Esophagus (tissue), 2 donors: ENCODE data around the gene MKKS. TPM values are rescaled to one million over a fixed set of nuclear protein-coding genes. Genes with fewer than 3 reads are reported as not detected.
A peak's percentile ranks its signal among the peaks of the same experiment; 100 is the strongest.

ENCODE experiments used
- H3K27ac ChIP-seq, 2 donors: one replicate each; pipeline ENCODE4 v1.5.1; 2013; ENCODE audit warnings: low read depth in 2 of 2, mild to moderate bottlenecking in 2 of 2, inconsistent platforms in 1 of 2, low read length in 1 of 2, moderate library complexity in 1 of 2
- H3K27me3 ChIP-seq, 2 donors: one replicate each; pipeline ENCODE4 v1.6.1; 2013; ENCODE audit warnings: low read length in 2 of 2, control low read depth in 1 of 2, mild to moderate bottlenecking in 1 of 2; ENCODE audit not compliant: insufficient read depth in 2 of 2, control insufficient read depth in 1 of 2
- H3K36me3 ChIP-seq, 2 donors: one replicate each; pipeline ENCODE4 v1.6.1; 2013; ENCODE audit warnings: low read length in 1 of 2; ENCODE audit not compliant: control insufficient read depth in 2 of 2, insufficient read depth in 2 of 2
- H3K4me1 ChIP-seq, 2 donors: one replicate each; pipeline ENCODE4 v1.6.1; 2013; ENCODE audit warnings: low read length in 1 of 2; ENCODE audit not compliant: control insufficient read depth in 2 of 2, insufficient read depth in 2 of 2
- H3K4me3 ChIP-seq, 2 donors: one replicate each; pipeline ENCODE4 v1.5.1; 2013; ENCODE audit warnings: low read length in 2 of 2, mild to moderate bottlenecking in 2 of 2, low read depth in 1 of 2, moderate library complexity in 1 of 2
- H3K9me3 ChIP-seq, 2 donors: one replicate each; pipeline ENCODE4 v1.6.1; 2013; ENCODE audit warnings: mild to moderate bottlenecking in 2 of 2, low read depth in 1 of 2, low read length in 1 of 2, moderate library complexity in 1 of 2; ENCODE audit not compliant: control insufficient read depth in 2 of 2, insufficient read depth in 1 of 2
- WGBS, 2 donors: extraction: QIAGEN DNeasy Blood & Tissue Kit; methylation state at CpG; one replicate each; pipeline ENCODE4 v1.1.7; 2013; 5-methylcytosine and 5-hydroxymethylcytosine counted together
- polyA plus RNA-seq, 2 donors: library from polyadenylated mRNA; stranded (reverse); fragments of 200-250 nt; gene quantifications; one replicate each; pipeline ENCODE4 v1.2.3, GENCODE V29; 2013
- donor health status: healthy with polysubstance abuse.
- donor health status: Bipolar disorder and iron deficiency.

Gene MKKS
- polyA plus RNA-seq, 2 donors: 9.4 to 11.1 TPM

DNA sequence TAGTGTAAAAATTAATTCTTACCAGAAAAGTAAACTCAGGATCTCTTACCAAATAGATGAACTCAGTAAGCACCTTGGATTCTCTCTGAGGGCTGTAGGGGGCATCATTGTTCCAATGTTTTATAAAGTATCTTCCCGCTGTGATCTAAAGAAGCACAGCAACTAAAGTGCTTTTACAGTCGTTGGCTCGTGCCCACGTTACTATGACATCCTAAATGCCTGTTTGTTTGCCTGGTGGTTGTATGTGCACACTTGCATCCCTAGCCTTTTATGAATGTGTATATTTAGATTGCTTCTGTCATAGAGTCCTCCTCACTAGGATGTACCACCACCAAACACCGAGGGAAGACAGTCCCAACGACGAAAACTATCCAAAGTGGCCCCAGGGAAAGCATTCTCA lies 35.6 kb upstream of the MKKS start:
- no peaks in the 10 kb centered on the region for H3K27me3 ChIP-seq
- H3K4me1 ChIP-seq: no peaks in the 10 kb centered on the region
- WGBS, 2 donors: 20 to 38% methylated on average over 7 of the region's 7 CpGs
- no peaks in the 10 kb centered on the region for H3K36me3 ChIP-seq
- no peak overlapping the region for H3K27ac ChIP-seq
- no peaks in the 10 kb centered on the region for H3K9me3 ChIP-seq
- no peak overlapping the region for H3K4me3 ChIP-seq

DNA sequence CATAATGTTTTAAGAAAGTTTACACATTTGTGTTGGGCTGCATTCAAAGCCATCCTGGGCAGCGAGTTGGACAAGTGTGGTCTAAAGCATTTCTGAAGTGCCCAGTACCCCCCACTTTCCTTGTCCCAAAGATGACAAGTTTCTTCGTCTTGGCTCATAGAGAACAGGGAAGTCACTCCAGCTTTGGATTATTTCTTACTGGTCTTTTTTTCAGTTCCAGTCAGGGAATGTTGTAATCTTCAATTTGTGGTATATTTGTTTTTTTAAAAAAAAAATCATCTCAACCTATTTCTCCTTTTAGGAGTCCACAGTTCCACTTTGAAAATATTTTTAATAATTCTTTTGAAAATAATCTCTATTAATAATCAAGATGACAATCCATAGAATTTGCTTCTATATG lies 35.0 kb upstream of the MKKS start:
- H3K36me3 ChIP-seq: no peaks in the 10 kb centered on the region
- no peak overlapping the region for H3K4me3 ChIP-seq
- H3K9me3 ChIP-seq: no peaks in the 10 kb centered on the region
- H3K27me3 ChIP-seq: no peaks in the 10 kb centered on the region
- 68 to 76% methylated on average over 2 of the region's 2 CpGs for WGBS, 2 donors
- H3K27ac ChIP-seq: no peak overlapping the region
- H3K4me1 ChIP-seq: no peaks in the 10 kb centered on the region

DNA sequence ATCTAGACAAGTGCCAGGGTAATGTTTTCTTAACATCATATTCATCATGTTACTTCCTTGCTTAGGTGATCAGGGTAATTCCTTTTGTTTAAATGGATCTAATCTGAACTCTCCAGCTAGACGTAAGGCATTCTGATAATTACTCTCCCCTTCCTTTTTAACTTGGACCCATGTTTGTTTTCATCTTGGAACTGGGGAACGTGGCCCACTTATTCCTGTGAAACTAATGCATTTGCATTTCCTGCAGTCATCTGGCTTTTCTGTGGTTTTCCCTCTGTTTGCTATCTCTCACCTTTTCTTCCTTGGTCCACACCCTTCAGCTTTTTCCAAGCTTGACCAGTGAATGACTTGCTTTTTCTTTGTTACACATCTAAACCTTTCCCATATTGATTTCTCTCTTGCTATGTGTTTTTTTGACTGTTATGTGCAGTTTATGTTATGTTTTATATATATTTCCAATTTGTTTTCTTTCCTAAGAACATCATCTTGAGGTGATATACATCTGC lies 34.4 kb upstream of the MKKS start:
- no peak overlapping the region for H3K27ac ChIP-seq
- no peaks in the 10 kb centered on the region for H3K27me3 ChIP-seq
- WGBS, 2 donors: 54 to 55% methylated on average over 2 of the region's 2 CpGs
- H3K9me3 ChIP-seq: no peaks in the 10 kb centered on the region
- no peaks in the 10 kb centered on the region for H3K36me3 ChIP-seq
- H3K4me3 ChIP-seq: no peak overlapping the region
- H3K4me1 ChIP-seq: no peaks in the 10 kb centered on the region

DNA sequence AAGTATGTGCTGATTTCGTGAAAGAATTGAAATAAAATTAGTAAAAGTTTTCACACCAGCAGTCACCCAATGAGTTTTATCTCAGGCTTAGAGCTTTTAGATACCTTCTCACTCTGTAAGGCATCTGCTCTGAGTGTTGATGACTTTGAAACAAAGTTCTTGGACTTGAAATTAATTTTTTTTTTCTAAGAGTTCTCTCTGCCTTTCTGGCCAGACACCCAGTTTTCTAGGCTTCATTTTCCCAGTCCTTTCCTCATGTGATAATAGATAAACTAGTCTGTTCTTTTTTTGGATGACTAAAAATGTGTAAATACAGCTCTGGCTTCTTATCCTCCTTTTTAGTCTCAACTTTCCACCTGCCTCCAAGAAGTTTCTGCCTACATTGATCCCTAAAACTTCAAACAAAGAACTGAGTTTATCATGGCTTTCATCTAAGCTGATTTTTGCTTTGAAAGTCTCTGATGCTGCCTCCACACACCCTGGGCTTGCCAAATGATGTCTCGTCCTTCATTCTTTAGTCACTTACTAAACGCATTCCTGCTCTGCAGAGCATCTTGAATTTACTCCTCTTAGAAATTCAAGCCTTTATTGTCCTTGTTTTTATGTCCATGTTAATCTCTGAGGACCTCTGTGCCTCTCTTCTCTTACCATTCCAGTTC lies 33.8 kb upstream of the MKKS start:
- Histone ChIP-seq H3K27me3 (no peaks in the 10 kb centered on the region), H3K4me1 (no peaks in the 10 kb centered on the region), H3K36me3 (no peaks in the 10 kb centered on the region), H3K27ac (no peak overlapping the region), H3K4me3 (no peak overlapping the region), H3K9me3 (no peaks in the 10 kb centered on the region)
- 34 to 48% methylated on average over 3 of the region's 3 CpGs for WGBS, 2 donors

DNA sequence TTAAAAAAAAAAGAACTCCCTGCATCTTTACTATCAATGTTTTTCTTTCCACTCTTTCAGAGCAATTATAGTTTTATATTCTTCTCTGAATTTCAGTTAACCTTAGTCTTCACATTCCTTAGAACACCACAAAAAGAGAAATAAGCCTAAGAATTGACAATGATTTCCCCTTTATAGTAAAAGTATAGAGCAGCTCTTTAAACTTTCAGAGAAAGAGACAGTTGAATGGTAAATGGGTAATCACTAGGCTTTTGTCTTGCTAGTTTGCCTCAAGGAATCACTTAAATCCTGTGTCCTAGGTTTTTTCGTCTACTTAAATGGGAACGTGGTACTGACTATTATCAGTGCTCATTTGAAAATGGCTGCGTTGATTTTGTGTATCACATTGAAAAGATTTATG lies 32.8 kb upstream of the MKKS start:
- Histone ChIP-seq H3K27me3 (no peaks in the 10 kb centered on the region), H3K4me3 (no peak overlapping the region), H3K9me3 (no peaks in the 10 kb centered on the region), H3K4me1 (no peaks in the 10 kb centered on the region), H3K36me3 (no peaks in the 10 kb centered on the region), H3K27ac (no peak overlapping the region)
- WGBS, 2 donors: 55 to 59% methylated on average over 3 of the region's 3 CpGs

DNA sequence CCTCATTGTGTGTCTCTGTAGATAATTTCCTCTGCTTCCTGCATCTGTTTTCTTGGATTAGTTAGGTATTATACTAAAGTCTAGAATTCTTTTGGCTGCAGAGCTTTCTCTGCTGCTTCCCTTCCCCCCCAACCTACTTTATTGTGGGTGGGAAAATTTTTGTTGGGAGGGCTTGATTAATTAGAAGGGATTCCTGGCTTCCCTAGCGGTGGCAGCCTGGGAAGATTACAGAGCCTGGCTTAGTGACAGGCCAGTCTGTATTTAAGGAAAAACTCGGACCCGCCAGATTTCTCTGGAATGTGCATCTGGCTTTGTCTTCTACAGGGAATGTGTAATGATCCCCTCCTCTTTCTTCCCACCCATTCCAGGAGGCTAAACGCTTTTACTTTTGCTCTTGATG lies 32.3 kb upstream of the MKKS start:
- no peak overlapping the region for H3K4me3 ChIP-seq
- H3K4me1 ChIP-seq: no peaks in the 10 kb centered on the region
- H3K27ac ChIP-seq: no peak overlapping the region
- WGBS, 2 donors: 34 to 60% methylated on average over 4 of the region's 4 CpGs
- peaks cover 0 to under 1% of the 10 kb centered on the region in 2 donors for H3K36me3 ChIP-seq
- no peaks in the 10 kb centered on the region for H3K9me3 ChIP-seq
- H3K27me3 ChIP-seq: no peaks in the 10 kb centered on the region

DNA sequence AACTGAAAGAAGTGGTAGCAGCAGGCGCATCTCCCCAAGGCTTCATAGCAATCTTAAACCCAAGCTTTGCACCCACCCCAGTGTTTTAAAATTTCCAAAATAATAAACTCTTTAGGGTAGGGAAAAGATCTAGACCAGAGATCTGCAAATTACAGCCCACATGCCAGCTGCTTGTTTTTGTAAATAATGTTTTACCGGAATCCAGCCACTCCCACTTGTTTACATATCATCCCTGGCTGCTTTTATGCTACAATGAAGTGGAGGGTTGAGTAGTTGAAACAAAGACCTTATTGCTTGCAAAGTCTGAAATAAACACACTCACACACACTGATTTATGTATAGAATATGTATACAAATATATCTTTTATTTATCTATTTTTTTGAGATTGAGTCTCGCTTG lies 31.1 kb upstream of the MKKS start:
- peaks cover 0 to 3% of the 10 kb centered on the region in 2 donors for H3K36me3 ChIP-seq
- 89 to 94% methylated on average over 3 of the region's 3 CpGs for WGBS, 2 donors
- H3K9me3 ChIP-seq: no peaks in the 10 kb centered on the region
- H3K27me3 ChIP-seq: no peaks in the 10 kb centered on the region
- no peaks in the 10 kb centered on the region for H3K4me1 ChIP-seq
- H3K4me3 ChIP-seq: no peak overlapping the region
- H3K27ac ChIP-seq: no peak overlapping the region

DNA sequence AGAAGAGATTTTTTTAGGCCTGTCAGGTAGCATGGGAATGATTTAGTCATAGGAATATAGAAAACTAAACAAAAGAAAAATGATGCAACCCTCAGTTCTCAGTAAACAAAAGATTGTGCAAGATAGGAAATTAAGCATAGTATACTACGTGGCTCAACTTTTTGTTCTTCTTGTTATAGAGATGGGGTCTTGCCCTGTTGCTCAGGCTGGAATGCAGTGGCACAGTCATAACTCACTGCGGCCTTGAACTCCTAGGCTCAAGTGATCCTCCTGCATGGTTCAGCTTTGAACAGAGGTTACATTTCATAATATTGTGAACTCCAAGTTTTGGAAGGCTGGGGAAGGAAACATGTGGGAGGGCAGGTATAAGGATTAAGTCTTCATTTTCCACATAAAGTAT lies 29.6 kb upstream of the MKKS start:
- WGBS, 2 donors: 78 to 80% methylated on average over 2 of the region's 2 CpGs
- no peak overlapping the region for H3K4me3 ChIP-seq

DNA sequence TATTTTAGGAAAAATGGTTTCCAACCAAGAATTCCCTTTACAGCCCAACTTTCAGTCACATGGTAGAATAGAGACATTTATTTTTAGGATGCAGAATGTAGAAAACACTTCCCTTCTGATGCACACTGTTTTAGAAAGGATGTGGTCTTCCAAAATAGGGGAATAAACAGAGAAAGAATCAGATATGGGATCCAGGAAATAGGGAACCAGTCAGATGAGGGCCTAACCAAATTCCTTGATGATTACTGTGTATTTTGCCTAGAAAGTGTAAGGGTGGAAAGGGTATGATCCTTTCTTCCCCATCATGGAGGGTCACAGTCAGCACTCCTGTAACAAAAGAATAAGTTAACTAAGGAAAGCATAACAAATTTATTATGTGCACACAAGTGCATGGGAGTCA lies 28.5 kb upstream of the MKKS start:
- Histone ChIP-seq H3K27ac (no peak overlapping the region), H3K4me3 (no peak overlapping the region), H3K4me1 (no peaks in the 10 kb centered on the region), H3K9me3 (no peaks in the 10 kb centered on the region), H3K36me3 (peaks cover 0 to 3% of the 10 kb centered on the region in 2 donors), H3K27me3 (no peaks in the 10 kb centered on the region)

More for the DNA sequence above, 29.6 kb upstream of the MKKS start:
- peaks cover 0 to 3% of the 10 kb centered on the region in 2 donors for H3K36me3 ChIP-seq
- no peaks in the 10 kb centered on the region for H3K9me3 ChIP-seq
- H3K4me1 ChIP-seq: no peaks in the 10 kb centered on the region
- peak overlapping the region in 1 of 2 donors; percentile 13 for H3K27ac ChIP-seq
- H3K27me3 ChIP-seq: no peaks in the 10 kb centered on the region

DNA sequence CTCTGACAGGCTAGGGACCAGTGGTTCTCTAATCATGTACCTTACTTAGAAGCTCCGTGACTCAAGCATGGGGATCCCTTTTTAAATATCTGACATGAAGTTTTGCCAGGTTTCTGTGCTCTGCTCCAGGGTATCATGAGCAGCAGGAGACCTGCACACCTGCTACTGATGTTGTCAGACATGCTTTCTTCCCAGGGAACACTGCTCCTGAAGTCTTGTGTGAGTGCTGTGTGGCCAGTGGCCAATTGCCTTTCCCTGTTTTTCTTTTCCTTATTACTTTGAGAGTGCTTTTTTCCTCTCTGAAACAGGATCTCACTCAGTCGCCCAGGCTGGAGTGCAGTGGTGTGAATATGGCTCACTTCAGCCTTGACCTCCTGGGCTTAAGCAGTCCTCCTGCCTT lies 27.5 kb upstream of the MKKS start:
- Histone ChIP-seq H3K27ac (no peak overlapping the region), H3K36me3 (peaks cover 0 to 3% of the 10 kb centered on the region in 2 donors), H3K4me1 (no peaks in the 10 kb centered on the region), H3K9me3 (no peaks in the 10 kb centered on the region), H3K4me3 (no peak overlapping the region), H3K27me3 (no peaks in the 10 kb centered on the region)
- 88 to 93% methylated on average over 2 of the region's 2 CpGs for WGBS, 2 donors
